GM21515 (cell line): ENCODE data around the gene DUS3L.
"Not testable (repeated sequence)": the region's sequence is repeated elsewhere in the genome, so short reads cannot be mapped to it uniquely, and the experiment has no call there.

Source experiments
- ATAC-seq: cut with Tn5 transposase; IDR thresholded peaks from one replicate; pipeline ENCODE4 v1.9.1; 2021; ENCODE audit not compliant: unreplicated experiment

DUS3L gene

DNA sequence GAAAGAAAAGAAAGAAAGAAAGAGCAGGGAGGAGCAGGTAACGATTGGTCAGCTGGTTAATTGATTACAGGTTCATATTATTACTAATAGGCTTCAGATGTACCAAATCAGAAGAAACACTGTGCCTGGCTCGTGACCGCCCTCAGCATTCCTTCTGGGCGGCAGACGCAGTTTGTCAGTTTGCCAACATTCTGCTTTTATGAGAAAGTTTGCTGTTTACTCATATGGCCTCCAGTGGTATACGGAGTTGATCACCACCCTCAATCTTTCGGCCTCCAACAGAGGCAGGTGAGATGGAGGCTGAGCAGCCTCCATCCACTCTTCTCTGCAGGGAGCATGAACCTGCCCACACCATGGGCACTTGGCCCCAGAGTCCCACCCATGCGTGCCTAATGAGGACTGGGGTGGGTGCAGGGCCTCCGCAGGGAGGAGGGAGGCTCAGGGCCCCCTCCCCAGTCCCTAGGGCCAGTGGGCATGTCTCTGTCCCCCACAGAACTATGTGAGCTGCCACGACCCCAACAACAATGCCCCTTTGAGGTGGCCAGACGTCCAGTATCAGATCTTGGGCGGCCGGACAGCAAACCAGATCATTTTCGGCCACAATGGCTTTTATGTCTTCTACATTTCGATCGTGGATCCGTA lies 15.2 kb downstream of the DUS3L start:
- ATAC-seq = no peak

GRCh38 chr19:5774921-5775320 lies 16.0 kb downstream of the DUS3L start:
- no peak for ATAC-seq

GRCh38 chr19:5773276-5773675 lies 17.7 kb downstream of the DUS3L start:
- no peak for ATAC-seq

- ATAC-seq = no peak
Measured at GRCh38 chr19:5772416-5772815, 18.5 kb downstream of the DUS3L start.

DNA sequence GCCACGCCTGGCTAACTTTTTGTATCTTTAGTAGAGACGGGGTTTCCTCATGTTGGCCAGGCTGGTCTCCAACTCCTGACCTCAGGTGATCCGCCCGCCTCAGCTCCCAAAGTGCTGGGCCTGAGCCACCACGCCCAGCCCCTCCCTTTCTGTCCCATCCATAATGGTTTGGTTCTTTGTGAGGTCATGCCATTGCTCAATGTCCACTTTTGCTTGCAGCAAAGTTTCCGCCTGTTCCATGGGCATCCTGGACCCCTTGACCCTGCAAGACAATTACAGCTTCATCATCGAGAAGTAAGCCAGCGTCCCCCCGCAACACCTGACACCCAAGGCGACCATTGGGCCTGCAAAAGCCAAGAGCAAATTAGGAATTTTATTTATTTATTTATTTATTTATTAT lies 23.0 kb downstream of the DUS3L start:
- ATAC-seq = no peak

DNA sequence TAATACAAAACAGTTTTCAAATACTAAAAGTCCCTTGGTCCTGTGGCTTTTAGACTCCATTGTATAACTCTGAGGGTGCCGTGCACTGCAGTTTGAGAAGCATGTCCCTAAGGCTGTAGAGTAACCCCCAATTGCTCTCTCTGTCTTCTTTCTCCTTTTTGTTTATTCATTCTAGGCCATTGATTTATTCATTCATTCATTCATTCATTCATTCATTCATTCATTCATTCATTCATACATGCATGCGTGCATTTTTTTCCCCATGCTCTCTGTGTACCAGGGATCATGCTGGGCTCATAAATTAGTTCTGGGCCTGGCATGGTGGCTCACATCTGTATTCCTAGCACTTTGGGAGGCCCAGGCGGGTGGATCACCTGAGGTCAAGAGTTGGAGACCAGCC lies 25.7 kb downstream of the DUS3L start:
- no peak for ATAC-seq

DNA sequence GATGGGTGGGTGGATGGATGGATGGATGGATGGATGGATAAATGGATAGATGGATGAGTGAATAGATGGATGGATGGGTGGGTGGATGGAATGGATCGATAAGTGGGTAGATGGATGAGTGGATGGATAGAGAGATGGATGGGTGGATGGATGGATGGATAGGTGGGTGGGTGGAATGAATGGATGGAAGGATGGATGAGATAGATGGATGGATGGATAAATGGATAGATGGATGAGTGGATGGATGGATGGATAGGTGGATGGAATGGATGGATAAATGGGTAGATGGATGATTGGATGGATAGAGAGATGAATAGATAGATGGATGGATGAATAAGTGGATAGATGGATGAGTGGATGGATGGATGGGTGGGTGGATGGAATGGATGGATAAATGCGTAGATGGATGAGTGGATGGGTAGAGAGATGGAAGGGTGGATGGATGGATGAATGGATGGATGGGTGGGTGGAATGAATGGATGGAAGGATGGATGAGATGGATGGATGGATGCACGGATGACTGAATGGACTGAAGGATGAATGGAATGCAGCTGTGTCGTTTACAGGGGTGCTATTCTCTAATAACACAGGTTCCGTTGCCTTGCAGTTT lies 28.2 kb downstream of the DUS3L start:
- no peak for ATAC-seq

- no peak for ATAC-seq
Measured at GRCh38 chr19:5753743-5754142, 37.2 kb downstream of the DUS3L start.

GRCh38 chr19:5751709-5752108 lies 39.3 kb downstream of the DUS3L start:
- ATAC-seq = no peak

- ATAC-seq = no peak
Measured at GRCh38 chr19:5749505-5749904, 41.5 kb downstream of the DUS3L start.

DNA sequence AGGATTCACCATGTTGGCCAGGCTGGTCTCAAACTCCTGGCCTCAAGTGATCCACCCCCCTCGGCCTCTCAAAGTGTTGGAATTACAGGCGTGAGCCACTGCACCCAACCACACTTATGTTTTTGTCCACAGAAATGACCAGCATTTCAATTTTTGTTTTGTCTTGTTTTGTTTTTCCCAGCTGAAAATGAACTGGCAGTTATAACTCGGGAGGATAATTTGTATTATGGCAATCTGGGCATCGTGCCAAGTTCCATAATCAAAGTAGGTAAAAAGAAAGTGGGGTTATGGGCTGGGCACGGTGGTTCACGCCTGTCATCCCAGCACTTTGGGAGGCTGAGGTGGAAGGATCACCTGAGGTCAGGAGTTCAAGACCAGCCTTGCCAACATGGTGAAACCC lies 42.0 kb downstream of the DUS3L start:
- not testable (repeated sequence) for ATAC-seq

DNA sequence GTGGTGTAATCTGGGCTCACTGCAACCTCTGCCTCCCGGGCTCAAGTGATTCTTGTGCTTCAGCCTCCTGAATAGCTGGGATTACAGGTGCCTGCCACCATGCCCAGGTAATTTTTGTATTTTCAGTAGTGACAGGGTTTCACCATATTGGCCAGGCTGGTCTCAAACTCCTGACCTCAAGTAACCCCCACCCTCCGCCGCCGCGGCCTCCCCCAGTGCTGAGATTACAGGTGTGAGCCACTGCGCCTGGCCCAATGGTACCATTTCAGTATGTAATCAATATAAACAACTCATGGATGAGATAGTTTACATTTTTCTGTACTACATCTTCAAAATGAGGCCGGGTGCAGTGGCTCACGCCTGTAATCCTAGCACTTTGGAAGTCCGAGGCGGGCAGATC lies 46.0 kb downstream of the DUS3L start:
- ATAC-seq = not testable (repeated sequence)

GRCh38 chr19:5743630-5744029 lies 47.3 kb downstream of the DUS3L start:
- no peak for ATAC-seq

GRCh38 chr19:5742051-5742450 lies 48.9 kb downstream of the DUS3L start:
- no peak for ATAC-seq

GRCh38 chr19:5738423-5738822 lies 52.5 kb downstream of the DUS3L start:
- ATAC-seq = no peak
